ENCODE measurements around the gene PCDH9.

GRCh38 chr13:66618702-66619101 lies 611.4 kb downstream of the PCDH9 start:
- TF ChIP-seq, protein P1, sequence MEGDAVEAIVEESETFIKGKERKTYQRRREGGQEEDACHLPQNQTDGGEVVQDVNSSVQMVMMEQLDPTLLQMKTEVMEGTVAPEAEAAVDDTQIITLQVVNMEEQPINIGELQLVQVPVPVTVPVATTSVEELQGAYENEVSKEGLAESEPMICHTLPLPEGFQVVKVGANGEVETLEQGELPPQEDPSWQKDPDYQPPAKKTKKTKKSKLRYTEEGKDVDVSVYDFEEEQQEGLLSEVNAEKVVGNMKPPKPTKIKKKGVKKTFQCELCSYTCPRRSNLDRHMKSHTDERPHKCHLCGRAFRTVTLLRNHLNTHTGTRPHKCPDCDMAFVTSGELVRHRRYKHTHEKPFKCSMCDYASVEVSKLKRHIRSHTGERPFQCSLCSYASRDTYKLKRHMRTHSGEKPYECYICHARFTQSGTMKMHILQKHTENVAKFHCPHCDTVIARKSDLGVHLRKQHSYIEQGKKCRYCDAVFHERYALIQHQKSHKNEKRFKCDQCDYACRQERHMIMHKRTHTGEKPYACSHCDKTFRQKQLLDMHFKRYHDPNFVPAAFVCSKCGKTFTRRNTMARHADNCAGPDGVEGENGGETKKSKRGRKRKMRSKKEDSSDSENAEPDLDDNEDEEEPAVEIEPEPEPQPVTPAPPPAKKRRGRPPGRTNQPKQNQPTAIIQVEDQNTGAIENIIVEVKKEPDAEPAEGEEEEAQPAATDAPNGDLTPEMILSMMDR (IDR thresholded peaks at IDR 0.05 in 8 of 11, conservative IDR thresholded peaks at IDR 0.05 in 3 of 11) = peak in 7 of 11 experiments; percentile 19 to 38 (median 36)
- TF ChIP-seq POLR2A (IDR thresholded peaks at IDR 0.05) = no peak
- TF ChIP-seq POLR2AphosphoS5 (IDR thresholded peaks at IDR 0.05) = no peak
